T-helper 2 cell treated with Interferon-gamma antibody and Interleukin-4, amounts not matched to agents 5 μg/mL and 100 μg/mL, for 36 hours (primary cell): ENCODE measurements around the gene FGF14.
A peak's percentile ranks its signal among the peaks of the same experiment; 100 is the strongest.

ENCODE experiments used
- DNase-seq: peaks from one replicate; pipeline ENCODE4 v3.0.0; 2021; ENCODE audit warnings: low spot score
- H3K27ac Mint-ChIP-seq: one replicate; pipeline ENCODE4 v1.8.0; 2021; ENCODE audit warnings: mild to moderate bottlenecking, mixed read lengths
- H3K27me3 Mint-ChIP-seq: one replicate; pipeline ENCODE4 v1.8.0; 2021; ENCODE audit warnings: low read depth, mixed read lengths
- H3K36me3 Mint-ChIP-seq: one replicate; pipeline ENCODE4 v1.8.0; 2021; ENCODE audit warnings: low read depth, mixed read lengths
- H3K4me1 Mint-ChIP-seq: one replicate; pipeline ENCODE4 v1.8.0; 2021; ENCODE audit warnings: low read depth, mixed read lengths
- H3K4me3 Mint-ChIP-seq: one replicate; pipeline ENCODE4 v1.8.0; 2022; ENCODE audit warnings: mild to moderate bottlenecking, moderate library complexity, mixed read lengths
- H3K9me3 Mint-ChIP-seq: one replicate; pipeline ENCODE4 v1.8.0; 2021; ENCODE audit warnings: mixed read lengths

Gene FGF14

DNA sequence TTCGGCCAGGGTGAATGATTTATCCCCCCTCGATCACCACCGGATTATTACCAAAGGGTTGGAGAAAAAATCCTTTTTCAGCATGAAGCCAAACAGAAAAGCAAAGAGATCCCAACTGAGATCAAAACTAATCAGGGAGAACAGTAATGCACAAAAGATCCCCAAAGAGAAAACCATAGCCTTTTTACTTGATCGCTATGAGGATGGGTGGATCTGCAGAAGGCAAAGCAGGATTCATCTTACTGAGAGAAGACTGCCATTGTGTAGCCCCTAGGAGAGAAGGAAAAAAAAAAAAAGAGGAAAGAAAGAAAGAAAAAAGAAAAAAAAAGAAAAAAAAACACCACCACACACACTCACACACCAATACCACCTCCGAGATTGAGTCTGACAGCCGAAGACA, at the start of gene FGF14:
Gene FGF14, minus strand, starts transcription at position 283 of the 400 bp plus-strand sequence.
- no peaks in the 10 kb centered on the region for H3K9me3 Mint-ChIP-seq
- no peak for DNase-seq
- H3K36me3 Mint-ChIP-seq = no peaks in the 10 kb centered on the region
- H3K27me3 Mint-ChIP-seq = peaks cover 60% of the 10 kb centered on the region
- peaks cover 21% of the 10 kb centered on the region for H3K4me1 Mint-ChIP-seq
- peak within 1 kb of the TSS; percentile 73 for H3K4me3 Mint-ChIP-seq
- peak within 1 kb of the TSS; percentile 15 for H3K27ac Mint-ChIP-seq

DNA sequence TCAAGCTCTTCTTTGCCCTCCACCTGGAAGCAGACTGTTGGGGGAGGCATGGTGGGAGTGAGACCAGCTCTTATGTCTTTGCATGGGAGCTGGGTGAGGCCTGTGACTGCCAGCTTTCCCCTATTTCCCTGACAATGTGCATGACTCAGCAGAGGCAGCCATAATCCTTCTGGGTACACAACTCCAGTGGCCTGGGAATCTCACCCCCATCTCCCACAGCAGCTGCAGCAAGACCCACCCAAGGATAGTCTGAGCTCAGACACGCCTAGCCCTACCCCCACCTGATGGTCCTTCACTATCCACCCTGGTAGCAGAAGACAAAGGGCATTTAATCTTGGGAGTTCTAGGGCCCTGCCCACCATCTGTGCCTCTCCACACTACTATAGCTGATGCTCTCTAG, 41.4 kb upstream of the FGF14 start:
- H3K36me3 Mint-ChIP-seq = no peaks in the 10 kb centered on the region
- DNase-seq = no peak
- no peaks in the 10 kb centered on the region for H3K4me1 Mint-ChIP-seq
- no peak overlapping the region for H3K4me3 Mint-ChIP-seq
- H3K27ac Mint-ChIP-seq = no peak overlapping the region
- peaks cover 10% of the 10 kb centered on the region for H3K27me3 Mint-ChIP-seq
- no peaks in the 10 kb centered on the region for H3K9me3 Mint-ChIP-seq

DNA sequence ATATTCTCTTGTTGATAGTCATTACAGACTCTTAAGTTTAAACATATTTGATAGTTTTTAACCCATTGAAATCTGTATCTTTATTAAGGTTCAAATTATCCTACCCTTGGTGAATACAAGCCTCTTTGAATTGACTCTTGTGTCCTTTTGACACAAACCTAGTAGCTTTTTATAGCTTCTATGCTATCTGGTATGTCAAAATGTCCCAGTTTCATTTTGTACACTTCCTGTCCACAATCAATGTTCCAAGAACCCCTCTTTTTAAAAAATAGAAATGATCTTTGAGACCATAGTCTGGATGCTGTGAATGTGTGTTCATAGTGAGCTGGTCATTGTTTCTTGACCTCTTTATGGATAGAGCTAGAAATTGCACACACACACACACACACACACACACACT, 39.2 kb upstream of the FGF14 start:
- Mint-ChIP-seq H3K4me3 (no peak overlapping the region), H3K27ac (no peak overlapping the region), H3K4me1 (no peaks in the 10 kb centered on the region), H3K9me3 (no peaks in the 10 kb centered on the region), H3K36me3 (no peaks in the 10 kb centered on the region), H3K27me3 (peaks cover 3% of the 10 kb centered on the region)
- no peak for DNase-seq

DNA sequence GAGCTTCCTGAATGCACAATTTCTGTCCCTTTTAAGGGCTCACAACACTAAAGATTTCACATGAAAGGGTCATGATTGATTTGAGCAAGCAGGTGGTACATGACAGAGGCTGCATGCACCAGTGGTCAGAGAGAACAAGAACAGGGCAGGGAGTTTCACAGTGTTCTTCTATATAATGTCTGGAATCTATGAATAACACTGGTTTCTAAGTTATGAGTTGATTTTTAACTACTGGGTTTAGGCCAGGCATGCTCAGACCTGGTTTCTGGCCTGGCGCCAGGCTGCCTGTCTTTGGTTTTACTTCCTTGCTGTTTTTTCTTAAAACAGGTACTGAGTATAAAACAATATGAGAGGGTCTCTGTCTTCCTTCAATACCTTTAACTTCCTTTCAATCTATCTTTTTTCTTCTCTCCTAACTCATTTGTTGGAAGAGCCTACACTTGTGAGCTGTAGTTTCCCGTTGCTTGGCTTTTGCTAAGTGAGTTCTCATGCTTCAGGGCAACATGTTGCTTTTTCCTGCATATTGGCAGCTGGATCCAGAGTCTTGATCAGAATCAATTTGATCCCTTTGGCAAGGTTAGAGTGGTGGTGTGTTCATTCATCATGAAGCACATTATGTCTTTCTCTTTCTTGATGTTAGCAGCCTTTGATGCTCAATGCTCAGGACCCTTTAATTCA, 38.5 kb upstream of the FGF14 start:
- Mint-ChIP-seq H3K27me3 (peaks cover 3% of the 10 kb centered on the region), H3K27ac (no peak overlapping the region), H3K4me3 (no peak overlapping the region), H3K4me1 (no peaks in the 10 kb centered on the region), H3K9me3 (no peaks in the 10 kb centered on the region), H3K36me3 (no peaks in the 10 kb centered on the region)
- no peak for DNase-seq

DNA sequence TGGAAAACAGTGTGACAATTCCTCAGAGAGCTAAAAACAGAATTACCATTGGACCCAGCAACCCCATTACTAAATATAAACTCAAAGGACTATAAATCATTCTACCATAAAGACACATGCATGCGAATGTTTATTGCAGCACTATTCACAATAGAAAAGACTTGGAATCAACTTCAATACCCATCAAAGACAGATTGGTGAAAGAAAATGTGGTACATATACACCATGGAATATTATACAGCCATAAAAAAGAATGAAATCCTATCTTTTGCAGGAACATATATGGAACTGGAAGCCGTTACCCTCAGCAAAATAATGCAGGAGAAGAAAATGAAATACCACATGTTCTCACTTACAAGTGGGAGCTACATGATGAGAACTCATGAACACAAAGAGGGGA, 20.8 kb upstream of the FGF14 start:
- Mint-ChIP-seq H3K27me3 (no peaks in the 10 kb centered on the region), H3K36me3 (no peaks in the 10 kb centered on the region), H3K4me3 (no peak overlapping the region), H3K27ac (no peak overlapping the region), H3K9me3 (peaks cover 22% of the 10 kb centered on the region), H3K4me1 (no peaks in the 10 kb centered on the region)
- no peak for DNase-seq

DNA sequence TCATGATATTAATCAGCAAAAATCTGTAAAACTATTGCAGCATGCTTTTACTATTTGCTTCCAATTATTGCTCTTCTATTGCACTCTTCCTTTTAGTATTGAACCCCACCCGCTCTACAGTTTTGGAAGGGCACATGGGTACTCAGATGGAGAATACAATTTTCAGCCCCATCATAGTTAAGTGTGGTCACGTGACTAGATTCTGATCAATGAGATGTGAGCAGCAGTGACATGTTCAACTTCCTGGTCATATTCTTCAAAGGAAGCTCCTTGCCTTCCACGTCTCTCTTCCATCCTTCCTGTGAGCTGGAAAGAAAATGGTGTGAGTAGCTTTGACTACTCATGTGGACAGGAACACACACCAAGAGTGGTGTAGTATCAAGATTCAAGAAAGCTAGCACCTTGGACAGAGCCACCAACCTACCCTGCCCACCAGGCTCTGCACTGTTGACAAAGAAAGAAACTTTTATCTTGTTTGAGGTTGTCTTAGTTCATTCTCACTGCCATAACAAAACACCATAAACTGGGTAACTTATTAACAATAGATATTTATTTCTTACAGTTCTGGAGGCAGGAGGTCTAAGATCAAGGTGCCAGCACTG, 3.8 kb upstream of the FGF14 start:
- H3K4me1 Mint-ChIP-seq = peaks cover 18% of the 10 kb centered on the region
- DNase-seq = no peak
- no peaks in the 10 kb centered on the region for H3K36me3 Mint-ChIP-seq
- H3K9me3 Mint-ChIP-seq = no peaks in the 10 kb centered on the region
- peaks cover 38% of the 10 kb centered on the region for H3K27me3 Mint-ChIP-seq
- no peak overlapping the region for H3K27ac Mint-ChIP-seq
- no peak overlapping the region for H3K4me3 Mint-ChIP-seq

DNA sequence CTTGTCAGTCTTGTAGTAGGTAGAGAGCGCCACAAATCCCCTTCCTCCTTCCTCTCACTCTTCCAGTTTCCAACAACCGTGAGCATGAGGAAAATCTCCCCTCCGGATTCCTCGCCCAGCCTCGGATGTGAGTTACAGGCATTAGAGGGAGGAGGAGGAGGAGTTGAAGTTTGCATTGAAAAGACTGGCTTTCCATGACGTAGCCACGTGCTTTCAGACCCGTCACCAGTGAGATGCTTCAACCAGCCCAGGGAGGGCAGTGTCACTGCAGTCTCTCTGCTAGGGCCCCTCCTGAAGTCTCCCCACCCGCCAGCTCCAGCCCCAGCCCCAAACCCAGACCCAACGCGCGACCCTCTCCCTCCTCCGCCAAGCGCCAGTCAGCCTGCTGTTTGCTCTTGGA, 442 bp upstream of the FGF14 start:
- peaks cover 56% of the 10 kb centered on the region for H3K27me3 Mint-ChIP-seq
- peak; percentile 41 for DNase-seq

DNA sequence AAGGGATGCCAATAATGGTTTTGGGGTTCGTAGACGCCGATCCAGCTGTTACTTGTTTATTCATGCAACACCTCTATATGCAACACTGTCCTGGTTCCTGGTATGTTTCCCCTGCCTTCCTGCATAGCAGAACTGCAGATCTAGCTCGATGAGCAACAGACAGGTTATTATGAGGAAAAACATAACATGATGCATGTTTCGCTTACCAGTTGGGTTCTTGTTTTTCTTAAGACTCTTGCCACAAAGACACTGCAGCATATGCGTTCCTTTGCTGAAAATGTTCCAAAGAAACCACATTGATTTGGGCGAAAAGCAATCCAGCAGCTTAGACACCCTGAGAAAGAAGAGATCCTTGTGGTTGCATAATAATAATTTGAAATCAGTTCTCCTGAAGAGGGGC, 583 bp downstream of the FGF14 start:
- Mint-ChIP-seq H3K27me3 (peaks cover 60% of the 10 kb centered on the region), H3K4me3 (peak overlapping the region; percentile 73), H3K36me3 (no peaks in the 10 kb centered on the region), H3K4me1 (peaks cover 21% of the 10 kb centered on the region), H3K9me3 (no peaks in the 10 kb centered on the region), H3K27ac (no peak overlapping the region)
- DNase-seq = no peak

More for the DNA sequence above, 442 bp upstream of the FGF14 start:
- H3K4me3 Mint-ChIP-seq = peak overlapping the region; percentile 60
- no peaks in the 10 kb centered on the region for H3K9me3 Mint-ChIP-seq
- H3K27ac Mint-ChIP-seq = peak overlapping the region; percentile 15
- H3K36me3 Mint-ChIP-seq = no peaks in the 10 kb centered on the region
- peaks cover 21% of the 10 kb centered on the region for H3K4me1 Mint-ChIP-seq

DNA sequence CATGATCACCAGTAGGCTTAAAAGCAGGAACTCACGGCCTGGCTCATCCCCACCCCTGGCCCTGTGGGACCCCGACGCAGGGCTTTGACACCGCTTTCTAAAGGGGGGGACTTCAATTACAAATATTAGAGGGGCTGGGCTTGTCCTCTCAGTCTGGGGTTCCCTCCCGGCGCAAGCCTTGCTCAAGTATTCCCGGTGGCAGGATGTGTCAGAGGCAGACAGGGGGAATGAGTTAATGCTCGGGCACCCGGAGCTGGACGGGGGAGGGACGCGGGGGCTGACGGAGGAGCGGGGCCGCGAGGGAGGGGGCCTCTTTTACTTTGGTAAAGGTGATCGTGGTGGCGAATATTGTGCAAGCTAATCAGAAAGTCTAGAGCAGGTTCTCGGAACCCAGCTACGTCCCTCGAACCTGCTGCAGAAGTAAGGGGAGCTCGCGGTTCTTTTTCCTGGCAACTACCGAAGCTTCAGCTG, 1.1 kb downstream of the FGF14 start:
- no peak for DNase-seq
- Mint-ChIP-seq H3K27me3 (peaks cover 59% of the 10 kb centered on the region), H3K4me3 (peak overlapping the region; percentile 73), H3K4me1 (peaks cover 21% of the 10 kb centered on the region), H3K27ac (no peak overlapping the region), H3K36me3 (no peaks in the 10 kb centered on the region), H3K9me3 (no peaks in the 10 kb centered on the region)

DNA sequence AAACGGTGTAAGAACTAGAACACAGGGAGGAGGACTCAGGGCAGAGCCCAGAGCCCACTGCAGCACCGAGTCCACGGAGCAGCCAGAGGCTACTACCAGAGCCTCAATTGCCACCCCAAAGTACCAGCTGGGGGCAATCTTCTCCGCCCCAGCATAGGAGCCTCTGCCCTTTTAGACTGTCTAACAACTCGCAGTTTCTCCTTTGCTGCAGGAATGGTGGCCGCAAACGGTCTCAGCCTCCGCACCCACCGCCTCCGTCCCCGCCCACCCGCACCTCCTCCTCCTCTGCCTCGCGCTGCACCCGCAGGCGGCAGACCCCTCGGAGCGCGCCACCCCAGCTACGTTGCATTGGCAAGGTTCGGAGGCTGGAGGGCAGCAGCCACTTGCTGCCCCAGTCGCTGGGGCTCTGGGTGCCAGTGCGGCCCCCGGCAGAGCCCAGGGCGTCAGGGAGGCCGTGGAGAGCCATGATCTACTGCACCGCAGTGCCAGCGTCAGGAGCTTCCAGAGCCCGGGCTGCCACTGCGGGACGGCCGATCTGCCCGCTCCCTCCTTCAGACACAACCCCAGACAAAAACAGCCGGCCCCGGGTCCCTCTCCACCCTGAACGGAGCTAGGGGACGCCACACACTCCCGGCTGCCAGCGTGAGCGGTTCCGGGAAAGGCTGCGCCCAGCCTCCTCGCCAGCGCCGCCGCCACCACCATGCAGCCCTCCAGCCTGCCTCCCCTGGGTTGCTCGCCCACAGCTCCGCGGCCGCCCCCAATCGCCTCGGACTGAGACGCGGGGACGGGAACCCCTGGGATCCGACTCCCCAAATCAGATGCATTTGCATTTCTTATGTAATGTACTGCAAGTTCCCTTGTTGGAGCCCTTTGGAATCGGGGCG, 1.8 kb downstream of the FGF14 start:
- H3K9me3 Mint-ChIP-seq = no peaks in the 10 kb centered on the region
- no peaks in the 10 kb centered on the region for H3K36me3 Mint-ChIP-seq
- H3K27me3 Mint-ChIP-seq = peaks cover 54% of the 10 kb centered on the region
- peak overlapping the region; percentile 73 for H3K4me3 Mint-ChIP-seq
- H3K27ac Mint-ChIP-seq = no peak overlapping the region
- H3K4me1 Mint-ChIP-seq = peaks cover 23% of the 10 kb centered on the region
- DNase-seq = no peak

DNA sequence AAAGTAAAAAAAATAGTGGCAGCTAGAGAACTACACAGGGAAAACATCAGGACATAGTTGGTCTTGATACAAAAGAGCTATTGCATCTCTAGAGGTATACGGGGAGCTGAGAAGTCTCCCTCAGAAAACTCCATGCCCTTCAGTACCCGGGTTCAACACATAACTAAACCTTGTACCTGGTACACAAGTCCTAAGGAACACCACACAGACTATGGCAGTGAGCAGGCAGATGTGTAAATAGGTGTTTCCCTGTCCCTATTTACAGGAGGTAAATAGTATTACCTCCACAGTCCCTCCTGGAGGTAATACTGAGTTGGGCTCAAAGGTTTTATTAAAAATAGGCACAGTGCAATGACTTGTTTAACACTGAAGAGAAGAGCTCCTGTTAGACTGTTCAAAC, 5.9 kb downstream of the FGF14 start:
- Mint-ChIP-seq H3K4me1 (peaks cover 33% of the 10 kb centered on the region), H3K27me3 (peaks cover 28% of the 10 kb centered on the region), H3K27ac (no peak overlapping the region), H3K36me3 (no peaks in the 10 kb centered on the region), H3K4me3 (no peak overlapping the region), H3K9me3 (no peaks in the 10 kb centered on the region)
- DNase-seq = no peak

DNA sequence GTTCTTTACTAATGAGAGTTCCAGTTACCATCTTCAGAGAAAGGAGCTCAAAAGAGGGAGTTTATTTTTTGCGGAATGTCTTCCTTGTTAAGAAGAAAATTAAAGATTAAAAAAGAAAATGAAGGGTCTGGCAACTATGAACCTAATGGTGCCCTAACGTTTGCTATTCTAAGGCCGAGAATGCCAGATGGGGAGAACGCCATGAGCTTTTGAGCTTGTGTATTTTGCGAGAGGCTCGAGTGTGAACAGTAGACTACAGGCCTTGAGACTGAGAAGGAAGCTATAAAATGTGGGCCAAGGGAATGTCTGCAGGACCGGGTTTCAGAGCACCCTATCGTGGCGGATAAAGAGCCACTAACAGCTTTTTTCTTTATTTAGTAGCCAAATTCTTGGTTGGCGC, 6.7 kb downstream of the FGF14 start:
- H3K27me3 Mint-ChIP-seq = peaks cover 22% of the 10 kb centered on the region
- peak overlapping the region; percentile 87 for H3K4me3 Mint-ChIP-seq
- no peaks in the 10 kb centered on the region for H3K9me3 Mint-ChIP-seq
- no peaks in the 10 kb centered on the region for H3K36me3 Mint-ChIP-seq
- peaks cover 28% of the 10 kb centered on the region for H3K4me1 Mint-ChIP-seq
- DNase-seq = no peak
- peak overlapping the region; percentile 70 for H3K27ac Mint-ChIP-seq

DNA sequence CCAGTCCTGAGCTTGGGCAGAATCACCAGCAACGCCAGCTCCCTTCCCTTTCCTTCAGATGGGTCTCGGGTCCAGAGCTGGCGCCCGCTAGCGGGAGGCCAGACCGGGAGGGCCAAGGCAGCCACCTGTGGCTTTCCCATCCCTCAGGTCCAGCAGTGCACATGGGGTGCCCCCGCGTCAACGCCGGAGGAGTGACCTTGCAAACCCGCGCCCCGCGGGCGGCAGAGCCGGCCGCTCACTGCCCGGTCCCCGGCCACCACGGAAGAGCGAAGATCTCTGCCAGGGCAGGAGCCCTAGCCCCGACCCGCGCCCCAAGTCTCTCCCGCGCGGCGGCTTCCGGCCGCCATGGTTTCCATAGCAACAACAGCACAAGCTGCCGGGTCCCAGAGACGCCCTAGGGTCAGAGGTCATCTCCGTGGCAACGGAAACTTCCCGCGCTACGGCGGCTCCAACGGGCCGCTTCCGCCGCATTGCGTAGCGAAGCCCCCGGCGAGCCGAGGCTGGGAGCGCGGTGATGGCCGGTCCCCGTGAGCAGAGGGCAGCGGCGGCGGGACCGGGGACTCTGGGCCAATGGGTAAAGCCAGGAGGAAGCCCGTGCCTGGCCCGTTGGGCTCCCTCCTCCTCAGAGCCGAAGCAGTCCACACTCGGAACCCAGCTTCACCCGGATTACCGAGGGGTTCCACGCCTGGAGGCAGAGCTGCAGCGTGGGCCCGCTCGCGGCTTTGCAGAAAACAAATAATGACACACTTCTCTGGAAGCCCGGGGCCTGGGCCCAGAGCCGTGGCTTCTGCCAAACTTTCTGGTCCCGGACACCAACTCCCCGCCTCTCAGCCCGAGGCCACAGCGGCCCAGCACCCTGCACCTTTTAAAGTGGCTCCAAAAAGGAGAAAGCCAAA, 7.4 kb downstream of the FGF14 start:
- H3K4me3 Mint-ChIP-seq = peak overlapping the region; percentile 87
- peak overlapping the region; percentile 88 for H3K27ac Mint-ChIP-seq
- H3K4me1 Mint-ChIP-seq = peaks cover 27% of the 10 kb centered on the region
- peak; percentile 95 for DNase-seq
- H3K27me3 Mint-ChIP-seq = peaks cover 21% of the 10 kb centered on the region
- no peaks in the 10 kb centered on the region for H3K9me3 Mint-ChIP-seq
- no peaks in the 10 kb centered on the region for H3K36me3 Mint-ChIP-seq
